ENCODE data around the gene TNK1.

DNA sequence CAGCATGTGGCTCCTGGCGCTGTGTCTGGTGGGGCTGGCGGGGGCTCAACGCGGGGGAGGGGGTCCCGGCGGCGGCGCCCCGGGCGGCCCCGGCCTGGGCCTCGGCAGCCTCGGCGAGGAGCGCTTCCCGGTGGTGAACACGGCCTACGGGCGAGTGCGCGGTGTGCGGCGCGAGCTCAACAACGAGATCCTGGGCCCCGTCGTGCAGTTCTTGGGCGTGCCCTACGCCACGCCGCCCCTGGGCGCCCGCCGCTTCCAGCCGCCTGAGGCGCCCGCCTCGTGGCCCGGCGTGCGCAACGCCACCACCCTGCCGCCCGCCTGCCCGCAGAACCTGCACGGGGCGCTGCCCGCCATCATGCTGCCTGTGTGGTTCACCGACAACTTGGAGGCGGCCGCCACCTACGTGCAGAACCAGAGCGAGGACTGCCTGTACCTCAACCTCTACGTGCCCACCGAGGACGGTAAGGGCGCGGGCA is 27.4 kb downstream of the TNK1 start:
- TF ChIP-seq, protein P1, sequence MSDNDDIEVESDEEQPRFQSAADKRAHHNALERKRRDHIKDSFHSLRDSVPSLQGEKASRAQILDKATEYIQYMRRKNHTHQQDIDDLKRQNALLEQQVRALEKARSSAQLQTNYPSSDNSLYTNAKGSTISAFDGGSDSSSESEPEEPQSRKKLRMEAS (IDR thresholded peaks at IDR 0.05; ENCODE audit: low read depth, low read length), result no peak
- TF ChIP-seq, protein P2, sequence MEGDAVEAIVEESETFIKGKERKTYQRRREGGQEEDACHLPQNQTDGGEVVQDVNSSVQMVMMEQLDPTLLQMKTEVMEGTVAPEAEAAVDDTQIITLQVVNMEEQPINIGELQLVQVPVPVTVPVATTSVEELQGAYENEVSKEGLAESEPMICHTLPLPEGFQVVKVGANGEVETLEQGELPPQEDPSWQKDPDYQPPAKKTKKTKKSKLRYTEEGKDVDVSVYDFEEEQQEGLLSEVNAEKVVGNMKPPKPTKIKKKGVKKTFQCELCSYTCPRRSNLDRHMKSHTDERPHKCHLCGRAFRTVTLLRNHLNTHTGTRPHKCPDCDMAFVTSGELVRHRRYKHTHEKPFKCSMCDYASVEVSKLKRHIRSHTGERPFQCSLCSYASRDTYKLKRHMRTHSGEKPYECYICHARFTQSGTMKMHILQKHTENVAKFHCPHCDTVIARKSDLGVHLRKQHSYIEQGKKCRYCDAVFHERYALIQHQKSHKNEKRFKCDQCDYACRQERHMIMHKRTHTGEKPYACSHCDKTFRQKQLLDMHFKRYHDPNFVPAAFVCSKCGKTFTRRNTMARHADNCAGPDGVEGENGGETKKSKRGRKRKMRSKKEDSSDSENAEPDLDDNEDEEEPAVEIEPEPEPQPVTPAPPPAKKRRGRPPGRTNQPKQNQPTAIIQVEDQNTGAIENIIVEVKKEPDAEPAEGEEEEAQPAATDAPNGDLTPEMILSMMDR (IDR thresholded peaks at IDR 0.05; ENCODE audit: low read depth, low read length), result no peak
- no peak for TF ChIP-seq POLR2A (IDR thresholded peaks at IDR 0.05; ENCODE audit: extremely low read depth, insufficient read length)

All from NB4 (cell line).